GM21447 (cell line): ENCODE results near the gene CD244.
A peak's percentile ranks its signal among the peaks of the same experiment; 100 is the strongest.

Experiments
- ATAC-seq: cut with Tn5 transposase; IDR thresholded peaks from one replicate; pipeline ENCODE4 v1.9.1; 2021; ENCODE audit not compliant: unreplicated experiment

The CD244 gene

GRCh38 chr1:160814856-160815255 is 47.8 kb downstream of the CD244 start:
- no peak for ATAC-seq

DNA sequence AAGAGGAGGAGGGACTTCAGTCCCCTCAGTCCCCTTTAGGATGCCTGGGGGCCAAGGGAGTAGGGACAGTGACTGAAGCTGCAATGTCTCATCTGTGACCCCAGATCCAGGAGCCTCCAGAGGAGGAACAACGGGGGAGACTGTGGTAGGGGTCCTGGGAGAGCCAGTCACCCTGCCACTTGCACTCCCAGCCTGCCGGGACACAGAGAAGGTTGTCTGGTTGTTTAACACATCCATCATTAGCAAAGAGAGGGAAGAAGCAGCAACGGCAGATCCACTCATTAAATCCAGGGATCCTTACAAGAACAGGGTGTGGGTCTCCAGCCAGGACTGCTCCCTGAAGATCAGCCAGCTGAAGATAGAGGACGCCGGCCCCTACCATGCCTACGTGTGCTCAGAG is 48.4 kb downstream of the CD244 start:
- ATAC-seq: no peak

DNA sequence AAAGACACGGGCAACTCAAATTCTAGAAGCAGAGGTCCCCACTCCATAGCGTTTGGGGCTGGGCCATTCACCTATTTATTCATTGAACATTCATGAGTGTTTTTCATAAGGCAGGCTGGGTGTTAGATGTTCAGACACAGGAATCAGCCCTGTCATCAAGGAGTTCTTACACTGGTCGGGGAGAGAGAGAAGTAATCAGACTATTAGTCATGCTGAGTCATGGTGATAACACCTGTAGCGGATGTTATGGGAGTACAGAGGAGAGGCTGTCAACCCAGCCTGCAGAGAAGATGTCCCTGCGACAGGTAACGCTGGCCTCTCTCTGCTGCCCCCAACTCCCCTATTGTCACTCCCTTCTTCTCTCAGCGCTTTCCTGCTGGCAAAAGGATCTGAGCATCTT is 49.5 kb downstream of the CD244 start:
- ATAC-seq: no peak

GRCh38 chr1:160811147-160811546 is 51.5 kb downstream of the CD244 start:
- no peak for ATAC-seq

DNA sequence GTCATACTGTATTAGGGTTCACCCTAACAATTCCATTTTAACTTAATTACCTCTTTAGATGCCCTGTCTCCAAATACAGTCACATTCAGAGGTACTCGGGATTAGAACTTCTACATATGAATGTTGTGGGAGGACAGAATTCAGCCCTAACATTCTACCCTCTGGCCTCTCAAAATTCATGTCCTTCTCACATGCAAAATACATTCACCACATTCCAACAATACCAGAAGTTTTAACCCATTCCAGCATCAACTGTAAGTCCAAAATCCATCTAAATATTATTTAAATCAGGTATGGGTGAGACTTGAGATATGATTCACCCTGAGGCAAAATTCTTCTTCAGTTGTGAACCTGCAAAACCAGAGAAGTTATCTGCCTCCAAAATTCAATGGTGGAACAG is 52.2 kb downstream of the CD244 start:
- ATAC-seq: no peak

- ATAC-seq: no peak
Observed at GRCh38 chr1:160808289-160808688, 54.4 kb downstream of the CD244 start.

DNA sequence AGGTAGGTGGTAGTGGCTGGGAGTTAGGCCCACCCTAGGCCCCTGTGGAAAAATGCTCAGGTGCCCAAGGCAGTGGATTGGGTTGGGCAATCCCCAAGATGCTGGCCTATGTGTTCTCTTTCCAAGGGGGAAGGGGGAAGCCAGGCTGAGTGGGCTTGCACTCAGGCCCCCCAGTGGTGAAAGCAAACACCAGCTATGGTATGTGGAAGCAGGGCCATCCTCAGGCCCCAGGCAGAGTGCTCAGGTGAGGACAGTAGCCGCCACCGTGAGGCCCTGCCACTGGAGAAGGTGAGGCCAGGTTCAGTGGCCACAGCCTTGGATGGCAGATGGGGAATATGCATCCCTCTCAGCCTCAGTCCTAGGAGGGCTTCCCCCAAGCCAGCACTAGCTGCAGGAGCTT is 54.9 kb downstream of the CD244 start:
- no peak for ATAC-seq

GRCh38 chr1:160807247-160807646 is 55.4 kb downstream of the CD244 start:
- no peak for ATAC-seq

GRCh38 chr1:160806784-160807183 is 55.9 kb downstream of the CD244 start:
- no peak for ATAC-seq

GRCh38 chr1:160806109-160806665 is 56.5 kb downstream of the CD244 start:
- no peak for ATAC-seq

GRCh38 chr1:160801836-160802580 is 60.7 kb downstream of the CD244 start:
- ATAC-seq: no peak

DNA sequence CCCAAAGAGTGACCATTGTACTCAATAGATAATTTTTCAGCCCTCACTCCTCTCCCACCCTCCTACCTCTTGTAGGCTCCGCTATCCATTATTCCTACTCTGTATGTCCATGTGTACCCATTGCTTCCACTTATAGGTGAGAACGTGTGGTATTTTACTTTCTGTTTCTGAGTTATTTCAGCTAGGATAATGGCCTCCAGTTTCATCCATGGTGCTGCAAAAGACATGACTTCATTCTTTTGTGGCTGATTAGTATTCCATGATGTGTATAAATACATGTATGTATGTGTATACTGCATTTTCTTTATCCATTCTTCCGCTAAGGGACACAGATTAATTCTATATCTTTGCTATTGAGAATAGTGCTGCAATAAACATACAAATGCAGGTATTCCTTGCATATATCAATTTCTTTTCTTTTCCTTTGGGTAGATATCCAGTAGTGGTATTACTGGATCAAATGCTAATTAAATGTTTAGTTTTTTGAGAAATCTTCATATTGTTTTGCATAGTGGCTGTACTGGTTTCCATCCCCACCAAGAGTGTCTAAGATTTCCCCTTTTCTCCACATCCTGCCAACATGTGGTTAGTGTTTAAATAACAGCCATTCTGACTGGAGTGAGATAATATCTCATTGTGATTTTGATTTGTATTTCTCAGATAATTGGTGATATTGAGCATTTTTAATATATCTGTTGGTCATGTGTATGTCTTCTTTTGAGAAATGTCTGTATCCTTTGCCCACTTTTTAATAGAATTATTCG is 61.9 kb downstream of the CD244 start:
- no peak for ATAC-seq

GRCh38 chr1:160800142-160800541 is 62.5 kb downstream of the CD244 start:
- ATAC-seq: no peak

GRCh38 chr1:160799641-160800040 is 63.0 kb downstream of the CD244 start:
- no peak for ATAC-seq

GRCh38 chr1:160798439-160798838 is 64.2 kb downstream of the CD244 start:
- no peak for ATAC-seq

DNA sequence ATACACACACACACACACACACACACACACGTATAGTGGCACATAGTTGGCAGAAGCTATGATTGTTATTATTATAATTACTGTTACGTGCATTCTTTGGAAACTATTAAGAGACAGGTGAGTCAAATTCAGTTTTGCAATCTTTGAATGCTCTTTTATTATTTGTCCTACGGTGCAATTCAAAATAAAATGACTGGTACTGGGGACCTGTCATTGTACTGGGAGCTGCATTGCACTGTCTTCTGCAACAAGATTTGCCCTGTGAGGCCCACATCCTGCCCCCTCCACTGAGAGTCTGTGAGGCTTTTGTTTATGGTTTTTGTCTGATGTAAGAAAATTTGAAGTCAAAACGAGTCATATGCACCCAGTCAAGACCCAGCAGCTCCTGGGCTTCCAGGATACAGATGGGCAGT is 64.8 kb downstream of the CD244 start:
- ATAC-seq: no peak

- no peak for ATAC-seq
Observed at GRCh38 chr1:160797271-160797709, 65.4 kb downstream of the CD244 start.

DNA sequence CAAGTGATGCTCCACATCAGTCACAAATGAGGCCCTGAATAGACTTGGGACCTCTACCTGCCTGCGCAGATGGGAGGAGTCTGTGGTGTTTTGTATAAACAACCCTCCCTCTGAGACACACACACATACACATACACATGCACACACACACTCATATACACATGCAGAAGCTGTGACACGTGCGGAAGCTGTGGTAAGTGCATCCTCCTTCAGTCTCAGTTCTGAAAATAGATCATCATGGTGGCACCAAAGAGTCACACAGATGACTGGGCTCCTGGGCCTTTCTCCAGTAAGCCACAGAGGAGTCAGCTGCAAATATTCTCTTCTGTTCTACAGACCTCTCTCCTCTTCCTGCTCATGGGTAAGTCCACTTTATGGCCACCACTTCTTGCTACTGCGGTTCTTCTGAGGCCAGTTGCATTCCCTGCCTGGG is 66.7 kb downstream of the CD244 start, which contains the start of gene LY9:
Gene LY9, plus strand, starts transcription at position 224 of the 433 bp plus-strand sequence. Its CDS starts 14 bp downstream, at position 238.
- peak; percentile 74 for ATAC-seq

- no peak for ATAC-seq
Observed at GRCh38 chr1:160794376-160794775, 68.3 kb downstream of the CD244 start.

DNA sequence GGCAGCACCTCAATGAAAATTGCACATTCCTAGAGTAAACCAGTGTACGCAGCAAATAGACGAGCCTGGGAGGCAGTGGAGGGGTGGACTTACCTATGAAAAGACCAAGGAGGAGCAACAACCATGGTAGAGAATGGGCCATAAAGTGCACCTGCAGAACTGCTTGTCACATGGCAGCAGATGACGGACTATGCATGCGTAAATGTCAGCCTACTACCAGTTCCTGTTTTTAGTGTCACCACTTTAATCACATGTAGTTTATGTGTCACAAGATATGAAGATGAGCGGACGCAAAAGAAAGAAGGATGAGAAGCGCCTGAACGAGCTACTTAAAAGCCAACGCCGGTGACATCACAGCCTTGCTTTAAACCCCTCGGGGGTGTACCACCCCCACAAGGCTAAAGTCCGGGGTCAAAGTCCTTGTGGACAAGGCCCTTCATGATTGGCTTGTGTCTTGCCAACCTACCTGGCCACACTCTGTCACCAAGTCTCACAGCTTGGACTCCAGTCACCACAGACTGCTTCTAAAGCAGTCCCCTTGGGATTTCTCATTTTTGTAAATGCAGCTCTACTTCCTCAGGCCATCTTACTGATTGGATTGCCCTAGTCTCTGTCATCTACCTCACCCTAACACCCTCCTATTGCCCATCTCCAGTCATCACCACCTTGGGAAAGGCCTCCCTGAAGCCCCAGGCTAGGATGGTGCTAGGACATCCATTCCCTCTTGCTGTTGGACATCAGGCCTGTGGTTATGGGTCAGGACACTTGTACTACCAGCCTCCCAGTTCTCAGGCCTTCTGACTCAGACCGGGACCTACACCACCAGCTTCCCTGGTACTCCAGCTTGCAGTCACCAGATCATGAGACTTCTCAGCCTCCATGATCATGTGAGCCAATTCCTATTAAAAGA is 72.7 kb downstream of the CD244 start:
- peak; percentile 76 for ATAC-seq
